Stimulated activated CD4-positive, alpha-beta T cell treated with anti-CD3 and anti-CD28 coated beads, Interleukin-1b, Interleukin-23, amount 100 ng/mL, for 24 hours (primary cell): ENCODE measurements around the gene MOXD1.
"Not testable (repeated sequence)": the region's sequence is repeated elsewhere in the genome, so short reads cannot be mapped to it uniquely, and the experiment has no call there.

Experiments used
- DNase-seq, 4 experiments: peaks; one replicate each; pipeline ENCODE4 v3.0.0-alpha.2; 2020; ENCODE audit warnings: low read depth in 4 of 4, low spot score in 1 of 4

Gene MOXD1

GRCh38 chr6:132354517-132355167 lies 46.6 kb downstream of the MOXD1 start:
- DNase-seq: peak in 1 of 4 experiments; percentile 13

GRCh38 chr6:132351986-132352385 lies 49.3 kb downstream of the MOXD1 start:
- not testable (repeated sequence) for DNase-seq

- DNase-seq: no peak
These were observed 53.0 kb downstream of the MOXD1 start for GRCh38 chr6:132348231-132348630.

GRCh38 chr6:132344811-132345210 lies 56.5 kb downstream of the MOXD1 start:
- no peak for DNase-seq

- DNase-seq: no peak
These were observed 59.6 kb downstream of the MOXD1 start for GRCh38 chr6:132341646-132342045.

GRCh38 chr6:132334521-132334885 lies 66.8 kb downstream of the MOXD1 start:
- DNase-seq: no peak

GRCh38 chr6:132333639-132334520 lies 67.4 kb downstream of the MOXD1 start:
- no peak for DNase-seq

GRCh38 chr6:132330759-132331158 lies 70.5 kb downstream of the MOXD1 start:
- DNase-seq: no peak

- DNase-seq: no peak
These were observed 78.9 kb downstream of the MOXD1 start for GRCh38 chr6:132322398-132322797.

GRCh38 chr6:132320007-132320406 lies 81.3 kb downstream of the MOXD1 start:
- DNase-seq: no peak

- DNase-seq: no peak
These were observed 84.3 kb downstream of the MOXD1 start for GRCh38 chr6:132316970-132317369.

- DNase-seq: no peak
These were observed 86.8 kb downstream of the MOXD1 start for GRCh38 chr6:132314432-132314831.

- DNase-seq: no peak
These were observed 90.4 kb downstream of the MOXD1 start for GRCh38 chr6:132310921-132311320.

GRCh38 chr6:132310151-132310550 lies 91.1 kb downstream of the MOXD1 start:
- not testable (repeated sequence) for DNase-seq

GRCh38 chr6:132304891-132305305 lies 96.4 kb downstream of the MOXD1 start:
- DNase-seq: no peak

- no peak for DNase-seq
These were observed 100.8 kb downstream of the MOXD1 start for GRCh38 chr6:132300323-132300949.

- no peak for DNase-seq
These were observed 102.8 kb downstream of the MOXD1 start for GRCh38 chr6:132298344-132298949.

- DNase-seq: no peak
These were observed 111.5 kb downstream of the MOXD1 start for GRCh38 chr6:132289756-132290155.

- no peak for DNase-seq
These were observed 114.2 kb downstream of the MOXD1 start for GRCh38 chr6:132287101-132287500.

- no peak for DNase-seq
These were observed 114.8 kb downstream of the MOXD1 start for GRCh38 chr6:132286298-132287019.
